GM12878 (cell line): ENCODE results near the gene ADGRL3. TPM values are rescaled to one million over a fixed set of nuclear protein-coding genes. Genes with fewer than 3 reads are reported as not detected.

ENCODE experiments used
- ATAC-seq: fragments of 200-7000 bp; cut with Tn5 transposase; 3 replicates; pipeline ENCODE4 v1.9.1; 2020; ENCODE audit warnings: mild to moderate bottlenecking, moderate library complexity
- BruUV-seq: library from RNA; stranded (reverse); fragments of 400-500 nt; replicated peaks from 2 replicates; lab custom pipeline; 2021; lab: Mats Ljungman, UMichigan
- CTCF ChIA-PET: fragments of 300-600 bp; sonication (Branson Sonifier 250); formaldehyde crosslinking; extraction: SDS; loops from one replicate; lab custom pipeline; 2021; ENCODE audit warnings: inconsistent platforms; lab: Yijun Ruan, JAX
- POLR2A ChIA-PET: fragments of 350-600 bp; formaldehyde crosslinking; extraction: SDS; loops from one replicate; lab custom pipeline; 2021; ENCODE audit warnings: inconsistent platforms; lab: Charles Lee
- RAD21 ChIA-PET: fragments of 300-600 bp; sonication (Branson Sonifier 250); formaldehyde crosslinking; loops from one replicate; lab custom pipeline; 2023; ENCODE audit warnings: antibody characterized with exemption; ENCODE audit not compliant: unreplicated experiment; lab: Charles Lee
- SMC1A ChIA-PET: fragments of 300-600 bp; sonication (Branson Sonifier 250); formaldehyde crosslinking; loops from one replicate; lab custom pipeline; 2023; ENCODE audit not compliant: unreplicated experiment, uncharacterized antibody; lab: Charles Lee
- DNase-seq: peaks from one replicate; pipeline ENCODE4 v3.0.0-alpha.2; 2011; ENCODE audit warnings: low read depth, low spot score
- FAIRE-seq: peaks from 3 replicates; lab custom pipeline; 2011; peaks lifted over from hg19 to GRCh38; lab: Jason Lieb, UNC
- H2AFZ ChIP-seq: 2 replicates; pipeline ENCODE4 v1.6.0; 2011; ENCODE audit warnings: low read depth, low read length, control low read depth; ENCODE audit not compliant: control insufficient read depth
- H3K27ac ChIP-seq: 2 replicates; pipeline ENCODE4 v1.5.1; 2011; ENCODE audit warnings: control low read depth; ENCODE audit not compliant: control insufficient read depth, insufficient read depth
- H3K27me3 ChIP-seq, 2 experiments: replicated peaks in 1 of 2; 2 replicates each; pipeline versions ENCODE4 v1.6.0 to v1.6.1; 2011; ENCODE audit warnings: low read length in 1 of 2; ENCODE audit not compliant: control insufficient read depth in 2 of 2, insufficient read depth in 2 of 2
- H3K36me3 ChIP-seq, 2 experiments: 2 replicates each; pipeline ENCODE4 v1.5.1; 2011; ENCODE audit warnings: low read length in 1 of 2; ENCODE audit not compliant: control insufficient read depth in 2 of 2, insufficient read depth in 2 of 2
- H3K4me1 ChIP-seq: 2 replicates; pipeline ENCODE4 v1.6.1; 2011; ENCODE audit warnings: mild to moderate bottlenecking, low read length, moderate library complexity, mixed read lengths; ENCODE audit not compliant: control insufficient read depth, insufficient read depth
- H3K4me2 ChIP-seq: 2 replicates; pipeline ENCODE4 v1.6.0; 2011; ENCODE audit warnings: control low read depth; ENCODE audit not compliant: control insufficient read depth, insufficient read depth
- H3K4me3 ChIP-seq: fragments of 200-600 bp; sonication (generic); 2 replicates; pipeline ENCODE4 v1.5.1; 2016
- H3K79me2 ChIP-seq: 2 replicates; pipeline ENCODE4 v1.6.0; 2011; ENCODE audit warnings: low read length; ENCODE audit not compliant: control insufficient read depth, insufficient read depth
- H3K9ac ChIP-seq: 2 replicates; pipeline ENCODE4 v1.8.0; 2011; ENCODE audit warnings: low read length, control low read depth, mixed read lengths; ENCODE audit not compliant: control insufficient read depth, insufficient read depth
- H3K9me3 ChIP-seq: replicated peaks from 3 replicates; pipeline ENCODE4 v1.5.1; 2011; ENCODE audit warnings: mild to moderate bottlenecking, low read length; ENCODE audit not compliant: control insufficient read depth, insufficient read depth
- H4K20me1 ChIP-seq: 2 replicates; pipeline ENCODE4 v1.6.0; 2011; ENCODE audit not compliant: control insufficient read depth, insufficient read depth
- ATF7 ChIP-seq: fragments of 450-650 bp; IDR thresholded peaks from 2 replicates; pipeline ENCODE4 v1.6.1; 2016; ENCODE audit warnings: low read depth, mild to moderate bottlenecking
- BCL11A ChIP-seq: IDR thresholded peaks from 2 replicates; pipeline ENCODE4 v1.6.1; 2011; ENCODE audit warnings: low read depth, low read length
- CHD4 ChIP-seq: fragments of 200-600 bp; sonication (generic); IDR thresholded peaks from 2 replicates; pipeline ENCODE4 v1.6.1; 2016; ENCODE audit warnings: mild to moderate bottlenecking
- E4F1 ChIP-seq: fragments of 450-650 bp; IDR thresholded peaks from 2 replicates; pipeline ENCODE4 v1.6.1; 2018; ENCODE audit warnings: borderline replicate concordance, mild to moderate bottlenecking; ENCODE audit not compliant: partially characterized antibody
- HDAC6 ChIP-seq: fragments of 200-600 bp; sonication (generic); IDR thresholded peaks from one replicate; pipeline ENCODE4 v1.8.0; 2017; ENCODE audit warnings: antibody characterized with exemption; ENCODE audit not compliant: unreplicated experiment
- IKZF1 ChIP-seq: fragments of 450-650 bp; conservative IDR thresholded peaks from 2 replicates; pipeline ENCODE4 v1.6.1; 2017; ENCODE audit warnings: antibody characterized with exemption, mild to moderate bottlenecking
- PAX8 ChIP-seq: fragments of 450-650 bp; IDR thresholded peaks from 2 replicates; pipeline ENCODE4 v1.6.1; 2017; ENCODE audit warnings: mild to moderate bottlenecking, moderate library complexity
- POLR2AphosphoS5 ChIP-seq: IDR thresholded peaks from 2 replicates; pipeline ENCODE4 v1.6.1; 2011; ENCODE audit warnings: mild to moderate bottlenecking, low read length, inconsistent platforms
- RCOR1 ChIP-seq: conservative IDR thresholded peaks from 2 replicates; pipeline ENCODE4 v1.6.1; 2012; ENCODE audit warnings: low read depth, low read length, improper control_type of control experiment
- REST ChIP-seq: IDR thresholded peaks from 2 replicates; pipeline ENCODE4 v1.6.1; 2012; ENCODE audit warnings: mild to moderate bottlenecking, low read depth, low read length
- SMAD5 ChIP-seq: IDR thresholded peaks from 2 replicates; pipeline ENCODE4 v1.6.1; 2016; ENCODE audit warnings: antibody characterized with exemption, low read depth
- ZNF274 ChIP-seq: IDR thresholded peaks from one replicate; pipeline ENCODE4 v1.8.0; 2011; ENCODE audit not compliant: insufficient read length, insufficient read depth
- ZSCAN29 ChIP-seq: fragments of 450-650 bp; IDR thresholded peaks from 2 replicates; pipeline ENCODE4 v1.6.1; 2017; ENCODE audit warnings: mild to moderate bottlenecking, moderate library complexity
- WGBS: methylation state at CpG from one replicate; pipeline ENCODE4 v1.1.6; 2016; ENCODE audit warnings: low lambda C conversion rate; ENCODE audit not compliant: insufficient replicate concordance, insufficient coverage; ENCODE audit errors: missing lambda C conversion rate; 5-methylcytosine and 5-hydroxymethylcytosine counted together
- in situ Hi-C: fragments of 300-500 bp; cut with MboI; formaldehyde crosslinking; loops from 9 replicates; pipeline ENCODE4 v1.14.3; 2018; ENCODE audit warnings: mixed read lengths
- intact Hi-C: fragments of 100-400 bp; cut with micrococcal nuclease; formaldehyde crosslinking; loops from one replicate; pipeline ENCODE4 v1.14.2; 2022; ENCODE audit not compliant: unreplicated experiment
- polyA plus RNA-seq, 11 experiments: library from polyadenylated mRNA; depleted of rRNA in 4 of 11; unstranded in 6 of 11; stranded (reverse) in 5 of 11; fragments of >200 nt; fragmentation: Nextera tagmentation in 4 of 11; fragmentation: Illumina TruSeq in 1 of 11; extraction: Ambion mirVana in 4 of 11; extraction: Trizol in 1 of 11; gene quantifications; 1 replicate in 1 of 11; 2 replicates in 10 of 11; pipeline versions ENCODE4 v1.2.1 to v1.2.3, GENCODE V29; 2011 to 2016; ENCODE audit warnings: inconsistent platforms in 2 of 11, missing spikeins in 2 of 11, low read depth in 1 of 11
- total RNA-seq, 4 experiments: library from RNA; depleted of rRNA in 3 of 4; stranded (reverse); fragments of >200 nt in 3 of 4; fragmentation: Illumina TruSeq in 1 of 4; extraction: Trizol in 1 of 4; gene quantifications; 2 replicates each; pipeline versions ENCODE4 v1.2.1 to v1.2.3, GENCODE V29; 2013 to 2021

ADGRL3 gene
- total and polyA plus RNA-seq, 10 of the 15 experiments (the other 5 are each of a cell fraction or from before 2014, with no cell fraction given), result 1.1 TPM; not detected in 9

GRCh38 chr4:61298178-61298740 lies 98.1 kb downstream of the ADGRL3 start:
- DNase-seq, result no peak
- no peaks in the 10 kb centered on the region for H4K20me1 ChIP-seq
- ATAC-seq, result no peak
- H3K9me3 ChIP-seq, result no peaks in the 10 kb centered on the region
- H3K4me2 ChIP-seq, result no peak overlapping the region
- no peak overlapping the region for H2AFZ ChIP-seq
- intact Hi-C loops, result no loop called here
- 22% methylated on average over 4 of the region's 4 CpGs for WGBS
- H3K27ac ChIP-seq, result no peak overlapping the region
- POLR2A ChIA-PET, result no interaction called here
- RAD21 ChIA-PET, result no interaction called here
- no peaks in the 10 kb centered on the region for H3K4me1 ChIP-seq
- BruUV-seq, result no TSS peak
- CTCF ChIA-PET, result interaction anchor here (1.2 kb wide), 1 partner anchor 17 kb away, joined by 3 read pairs; no protein-coding TSS in a partner anchor
- no peaks in the 10 kb centered on the region for H3K79me2 ChIP-seq
- in situ Hi-C loops, result no loop called here
- no peak for FAIRE-seq
- H3K9ac ChIP-seq, result no peak overlapping the region
- no peaks in the 10 kb centered on the region for H3K27me3 ChIP-seq
- TF ChIP-seq SMAD5 (no peak), ATF7 (no peak)
- SMC1A ChIA-PET, result no interaction called here
- H3K4me3 ChIP-seq, result no peak overlapping the region
- no peaks in the 10 kb centered on the region for H3K36me3 ChIP-seq

GRCh38 chr4:61299316-61299715 lies 99.2 kb downstream of the ADGRL3 start:
- SMC1A ChIA-PET, result no interaction called here
- intact Hi-C loops (no loop called here), in situ Hi-C loops (no loop called here)
- RAD21 ChIA-PET, result no interaction called here
- no peaks in the 10 kb centered on the region for H3K79me2 ChIP-seq
- no peaks in the 10 kb centered on the region for H3K9me3 ChIP-seq
- no peak overlapping the region for H3K27ac ChIP-seq
- POLR2A ChIA-PET, result no interaction called here
- CTCF ChIA-PET, result interaction anchor here (1.2 kb wide), 1 partner anchor 18 kb away, joined by 3 read pairs; no protein-coding TSS in a partner anchor
- H3K36me3 ChIP-seq, result no peaks in the 10 kb centered on the region
- no peak overlapping the region for H2AFZ ChIP-seq
- no peaks in the 10 kb centered on the region for H3K4me1 ChIP-seq
- no peak overlapping the region for H3K9ac ChIP-seq
- no peaks in the 10 kb centered on the region for H4K20me1 ChIP-seq
- 10% methylated on average over 4 of the region's 4 CpGs for WGBS
- H3K4me3 ChIP-seq, result no peak overlapping the region
- no peaks in the 10 kb centered on the region for H3K27me3 ChIP-seq
- no peak overlapping the region for H3K4me2 ChIP-seq
- DNase-seq, result no peak
- TF ChIP-seq IKZF1, result no peak
- no peak for TF ChIP-seq POLR2AphosphoS5
- no peak for TF ChIP-seq ZNF274
- no peak for TF ChIP-seq REST
- TF ChIP-seq BCL11A, result no peak
- TF ChIP-seq PAX8, result no peak
- TF ChIP-seq ZSCAN29, result no peak
- TF ChIP-seq E4F1, result no peak
- no peak for TF ChIP-seq RCOR1
- TF ChIP-seq HDAC6, result no peak
- TF ChIP-seq CHD4, result no peak
- TF ChIP-seq, all 136 proteins: peak for 0
- ATAC-seq (no peak), FAIRE-seq (no peak)
- BruUV-seq, result no TSS peak
